Prostate gland (tissue), 2 donors: ENCODE measurements around the gene SAMD4A.

Experiments used
- POLR2A ChIP-seq: fragments of 450-650 bp; IDR thresholded peaks from one replicate; pipeline ENCODE4 v1.6.1; 2016; ENCODE audit warnings: antibody characterized with exemption, mild to moderate bottlenecking
- POLR2AphosphoS5 ChIP-seq: sonication (generic); formaldehyde crosslinking; IDR thresholded peaks from one replicate; pipeline ENCODE4 v1.6.1; 2017; ENCODE audit warnings: antibody characterized with exemption
- TF ChIP-seq, protein P1 (sequence below), 4 experiments: fragments of 200-600 bp in 2 of 4; fragments of 450-650 bp in 2 of 4; sonication (generic) in 2 of 4; IDR thresholded peaks; 1 replicate in 3 of 4; 2 replicates in 1 of 4; pipeline ENCODE4 v1.5.1; 2016 to 2019; ENCODE audit warnings: antibody characterized with exemption in 4 of 4, mild to moderate bottlenecking in 2 of 4, moderate library complexity in 2 of 4

DNA sequence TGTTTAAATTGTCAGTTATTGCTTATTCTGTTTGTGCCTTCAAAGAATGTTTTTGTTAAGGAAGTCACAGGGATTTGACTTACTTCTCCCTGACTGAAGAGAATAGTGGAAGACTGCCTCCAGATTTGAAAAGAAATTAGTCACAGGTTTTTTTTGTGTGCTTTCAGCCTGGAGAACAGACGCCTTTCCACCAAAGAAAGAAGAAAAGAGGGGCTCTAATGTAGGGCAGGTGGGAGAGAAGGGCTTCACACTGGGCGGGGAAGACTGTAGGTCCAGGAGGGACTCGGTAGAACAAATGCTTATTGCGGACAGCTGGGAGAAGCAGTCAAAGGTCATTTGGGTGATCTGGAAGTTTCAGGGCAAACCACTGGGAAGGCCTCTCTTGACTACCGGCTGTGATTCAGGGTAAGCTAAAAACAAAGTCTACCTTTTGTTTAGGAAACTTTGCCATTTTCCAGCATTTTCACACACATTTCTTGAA, 76.8 kb downstream of the SAMD4A start:
- no peak for TF ChIP-seq POLR2AphosphoS5
- TF ChIP-seq, protein P1, sequence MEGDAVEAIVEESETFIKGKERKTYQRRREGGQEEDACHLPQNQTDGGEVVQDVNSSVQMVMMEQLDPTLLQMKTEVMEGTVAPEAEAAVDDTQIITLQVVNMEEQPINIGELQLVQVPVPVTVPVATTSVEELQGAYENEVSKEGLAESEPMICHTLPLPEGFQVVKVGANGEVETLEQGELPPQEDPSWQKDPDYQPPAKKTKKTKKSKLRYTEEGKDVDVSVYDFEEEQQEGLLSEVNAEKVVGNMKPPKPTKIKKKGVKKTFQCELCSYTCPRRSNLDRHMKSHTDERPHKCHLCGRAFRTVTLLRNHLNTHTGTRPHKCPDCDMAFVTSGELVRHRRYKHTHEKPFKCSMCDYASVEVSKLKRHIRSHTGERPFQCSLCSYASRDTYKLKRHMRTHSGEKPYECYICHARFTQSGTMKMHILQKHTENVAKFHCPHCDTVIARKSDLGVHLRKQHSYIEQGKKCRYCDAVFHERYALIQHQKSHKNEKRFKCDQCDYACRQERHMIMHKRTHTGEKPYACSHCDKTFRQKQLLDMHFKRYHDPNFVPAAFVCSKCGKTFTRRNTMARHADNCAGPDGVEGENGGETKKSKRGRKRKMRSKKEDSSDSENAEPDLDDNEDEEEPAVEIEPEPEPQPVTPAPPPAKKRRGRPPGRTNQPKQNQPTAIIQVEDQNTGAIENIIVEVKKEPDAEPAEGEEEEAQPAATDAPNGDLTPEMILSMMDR (IDR thresholded peaks at IDR 0.05): no peak
- TF ChIP-seq POLR2A: no peak
